ENCODE results near the gene CBLC. TPM values are rescaled to one million over a fixed set of nuclear protein-coding genes. Genes with fewer than 3 reads are reported as not detected.
"Not testable (repeated sequence)": the region's sequence is repeated elsewhere in the genome, so short reads cannot be mapped to it uniquely, and the experiment has no call there.

Gene CBLC
- total RNA-seq, 4 donors from 2014 or later, result not detected

- DNase-seq (ENCODE audit: low spot score in 2 of 2), result no peak
- Histone ChIP-seq H3K9me3 (peaks cover 0 to 2% (median 0%) of the 10 kb centered on the region in 4 donors), H3K27ac (peak overlapping the region in 1 of 4 donors; percentile 45), H3K27me3 (no peaks in the 10 kb centered on the region), H3K4me1 (peaks cover 0 to 4% (median 0%) of the 10 kb centered on the region in 4 donors), H3K4me3 (no peak overlapping the region), H3K36me3 (peaks cover 0 to 14% (median 0%) of the 10 kb centered on the region in 3 donors)
- 79 to 81% methylated on average over 22 of the region's 22 CpGs for WGBS, 2 donors
- TF ChIP-seq EP300 (IDR thresholded peaks at IDR 0.05) (peak in 1 of 2 donors; percentile 40), POLR2A (IDR thresholded peaks at IDR 0.05) (no peak)
Measured at GRCh38 chr19:44765033-44765948, 12.4 kb upstream of the CBLC start.

- WGBS, 2 donors, result 88 to 90% methylated on average over 3 of the region's 3 CpGs
- peaks cover 0 to 2% (median 0%) of the 10 kb centered on the region in 4 donors for H3K9me3 ChIP-seq
- H3K4me3 ChIP-seq, result no peak overlapping the region
- no peak for DNase-seq (ENCODE audit: low spot score in 2 of 2)
- peaks cover 0 to 7% (median 0%) of the 10 kb centered on the region in 4 donors for H3K4me1 ChIP-seq
- TF ChIP-seq CTCF (IDR thresholded peaks at IDR 0.05) (no peak), POLR2A (IDR thresholded peaks at IDR 0.05) (no peak), EP300 (IDR thresholded peaks at IDR 0.05) (no peak)
- H3K27ac ChIP-seq, result no peak overlapping the region
- H3K36me3 ChIP-seq, result peaks cover 0 to 7% (median 0%) of the 10 kb centered on the region in 3 donors
- H3K27me3 ChIP-seq, result no peaks in the 10 kb centered on the region
Measured at GRCh38 chr19:44765949-44766335, 11.7 kb upstream of the CBLC start.

- WGBS, 2 donors, result 67 to 75% methylated on average over 11 of the region's 11 CpGs
- no peak for DNase-seq (ENCODE audit: low spot score in 2 of 2)
Measured at GRCh38 chr19:44767295-44768180, 10.2 kb upstream of the CBLC start.

GRCh38 chr19:44770550-44771257 is 7.0 kb upstream of the CBLC start:
- Histone ChIP-seq H3K36me3 (no peaks in the 10 kb centered on the region), H3K4me3 (no peak overlapping the region), H3K27ac (no peak overlapping the region), H3K4me1 (peaks cover 0 to 9% (median 0%) of the 10 kb centered on the region in 4 donors), H3K27me3 (no peaks in the 10 kb centered on the region), H3K9me3 (peaks cover 0 to 2% (median 0%) of the 10 kb centered on the region in 4 donors)
- 14 to 15% methylated on average over 15 of the region's 15 CpGs for WGBS, 2 donors
- peak; percentile 24 to 29 for TF ChIP-seq EP300 (IDR thresholded peaks at IDR 0.05)
- TF ChIP-seq CTCF (IDR thresholded peaks at IDR 0.05), result peak; percentile 74 to 92 (median 87)
- TF ChIP-seq POLR2A (IDR thresholded peaks at IDR 0.05), result no peak
- DNase-seq (ENCODE audit: low spot score in 2 of 2), result peak; percentile 84 to 94

More at GRCh38 chr19:44767295-44768180, 10.2 kb upstream of the CBLC start:
- Histone ChIP-seq H3K36me3 (no peaks in the 10 kb centered on the region), H3K27me3 (no peaks in the 10 kb centered on the region), H3K9me3 (peaks cover 0 to 2% (median 0%) of the 10 kb centered on the region in 4 donors), H3K4me3 (no peak overlapping the region), H3K4me1 (peaks cover 0 to 9% (median 0%) of the 10 kb centered on the region in 4 donors), H3K27ac (no peak overlapping the region)
- TF ChIP-seq CTCF (IDR thresholded peaks at IDR 0.05) (no peak), EP300 (IDR thresholded peaks at IDR 0.05) (no peak), POLR2A (IDR thresholded peaks at IDR 0.05) (no peak)

- not testable (repeated sequence) for H3K4me3 ChIP-seq; H3K4me1 ChIP-seq; DNase-seq (ENCODE audit: low spot score in 2 of 2); H3K9me3 ChIP-seq; H3K36me3 ChIP-seq; H3K27me3 ChIP-seq; H3K27ac ChIP-seq
- WGBS, 2 donors, result 66 to 83% methylated on average over 18 of the region's 18 CpGs
Measured at GRCh38 chr19:44772144-44772543, 5.5 kb upstream of the CBLC start.
